GM12878 (cell line): ENCODE results near the gene MSH4. TPM values are rescaled to one million over a fixed set of nuclear protein-coding genes. Genes with fewer than 3 reads are reported as not detected.
"Not testable (repeated sequence)": the region's sequence is repeated elsewhere in the genome, so short reads cannot be mapped to it uniquely, and the experiment has no call there.

Source experiments
- ATAC-seq: fragments of 200-7000 bp; cut with Tn5 transposase; 3 replicates; pipeline ENCODE4 v1.9.1; 2020; ENCODE audit warnings: mild to moderate bottlenecking, moderate library complexity
- BruUV-seq: library from RNA; stranded (reverse); fragments of 400-500 nt; replicated peaks from 2 replicates; lab custom pipeline; 2021; lab: Mats Ljungman, UMichigan
- CTCF ChIA-PET: fragments of 300-600 bp; sonication (Branson Sonifier 250); formaldehyde crosslinking; extraction: SDS; loops from one replicate; lab custom pipeline; 2021; ENCODE audit warnings: inconsistent platforms; lab: Yijun Ruan, JAX
- POLR2A ChIA-PET: fragments of 350-600 bp; formaldehyde crosslinking; extraction: SDS; loops from one replicate; lab custom pipeline; 2021; ENCODE audit warnings: inconsistent platforms; lab: Charles Lee
- RAD21 ChIA-PET: fragments of 300-600 bp; sonication (Branson Sonifier 250); formaldehyde crosslinking; loops from one replicate; lab custom pipeline; 2023; ENCODE audit warnings: antibody characterized with exemption; ENCODE audit not compliant: unreplicated experiment; lab: Charles Lee
- SMC1A ChIA-PET: fragments of 300-600 bp; sonication (Branson Sonifier 250); formaldehyde crosslinking; loops from one replicate; lab custom pipeline; 2023; ENCODE audit not compliant: unreplicated experiment, uncharacterized antibody; lab: Charles Lee
- DNase-seq: peaks from one replicate; pipeline ENCODE4 v3.0.0-alpha.2; 2011; ENCODE audit warnings: low read depth, low spot score
- FAIRE-seq: peaks from 3 replicates; lab custom pipeline; 2011; peaks lifted over from hg19 to GRCh38; lab: Jason Lieb, UNC
- H2AFZ ChIP-seq: 2 replicates; pipeline ENCODE4 v1.6.0; 2011; ENCODE audit warnings: low read depth, low read length, control low read depth; ENCODE audit not compliant: control insufficient read depth
- H3K27ac ChIP-seq: 2 replicates; pipeline ENCODE4 v1.5.1; 2011; ENCODE audit warnings: control low read depth; ENCODE audit not compliant: control insufficient read depth, insufficient read depth
- H3K27me3 ChIP-seq, 2 experiments: replicated peaks in 1 of 2; 2 replicates each; pipeline versions ENCODE4 v1.6.0 to v1.6.1; 2011; ENCODE audit warnings: low read length in 1 of 2; ENCODE audit not compliant: control insufficient read depth in 2 of 2, insufficient read depth in 2 of 2
- H3K36me3 ChIP-seq, 2 experiments: 2 replicates each; pipeline ENCODE4 v1.5.1; 2011; ENCODE audit warnings: low read length in 1 of 2; ENCODE audit not compliant: control insufficient read depth in 2 of 2, insufficient read depth in 2 of 2
- H3K4me1 ChIP-seq: 2 replicates; pipeline ENCODE4 v1.6.1; 2011; ENCODE audit warnings: mild to moderate bottlenecking, low read length, moderate library complexity, mixed read lengths; ENCODE audit not compliant: control insufficient read depth, insufficient read depth
- H3K4me2 ChIP-seq: 2 replicates; pipeline ENCODE4 v1.6.0; 2011; ENCODE audit warnings: control low read depth; ENCODE audit not compliant: control insufficient read depth, insufficient read depth
- H3K4me3 ChIP-seq: fragments of 200-600 bp; sonication (generic); 2 replicates; pipeline ENCODE4 v1.5.1; 2016
- H3K79me2 ChIP-seq: 2 replicates; pipeline ENCODE4 v1.6.0; 2011; ENCODE audit warnings: low read length; ENCODE audit not compliant: control insufficient read depth, insufficient read depth
- H3K9ac ChIP-seq: 2 replicates; pipeline ENCODE4 v1.8.0; 2011; ENCODE audit warnings: low read length, control low read depth, mixed read lengths; ENCODE audit not compliant: control insufficient read depth, insufficient read depth
- H3K9me3 ChIP-seq: replicated peaks from 3 replicates; pipeline ENCODE4 v1.5.1; 2011; ENCODE audit warnings: mild to moderate bottlenecking, low read length; ENCODE audit not compliant: control insufficient read depth, insufficient read depth
- H4K20me1 ChIP-seq: 2 replicates; pipeline ENCODE4 v1.6.0; 2011; ENCODE audit not compliant: control insufficient read depth, insufficient read depth
- BCL11A ChIP-seq: IDR thresholded peaks from 2 replicates; pipeline ENCODE4 v1.6.1; 2011; ENCODE audit warnings: low read depth, low read length
- BHLHE40 ChIP-seq, 2 experiments: fragments of 450-650 bp in 1 of 2; IDR thresholded peaks; 2 replicates each; pipeline ENCODE4 v1.6.1; 2011 to 2017; ENCODE audit warnings: low read depth in 2 of 2, borderline replicate concordance in 1 of 2, improper control_type of control experiment in 1 of 2, low read length in 1 of 2, mild to moderate bottlenecking in 1 of 2
- IKZF2 ChIP-seq, 2 experiments: fragments of 450-650 bp; IDR thresholded peaks; 2 replicates each; pipeline ENCODE4 v1.6.1; 2017; ENCODE audit warnings: mild to moderate bottlenecking in 2 of 2, moderate library complexity in 2 of 2
- NR2F1 ChIP-seq: fragments of 450-650 bp; conservative IDR thresholded peaks from 2 replicates; pipeline ENCODE4 v1.6.1; 2017; ENCODE audit warnings: mild to moderate bottlenecking
- SPI1 ChIP-seq: IDR thresholded peaks from 2 replicates; pipeline ENCODE4 v1.6.1; 2011; ENCODE audit warnings: low read depth, mild to moderate bottlenecking, low read length, moderate library complexity, borderline replicate concordance; ENCODE audit not compliant: insufficient read depth
- WGBS: methylation state at CpG from one replicate; pipeline ENCODE4 v1.1.6; 2016; ENCODE audit warnings: low lambda C conversion rate; ENCODE audit not compliant: insufficient replicate concordance, insufficient coverage; ENCODE audit errors: missing lambda C conversion rate; 5-methylcytosine and 5-hydroxymethylcytosine counted together
- in situ Hi-C: fragments of 300-500 bp; cut with MboI; formaldehyde crosslinking; loops from 9 replicates; pipeline ENCODE4 v1.14.3; 2018; ENCODE audit warnings: mixed read lengths
- intact Hi-C: fragments of 100-400 bp; cut with micrococcal nuclease; formaldehyde crosslinking; loops from one replicate; pipeline ENCODE4 v1.14.2; 2022; ENCODE audit not compliant: unreplicated experiment
- polyA plus RNA-seq, 11 experiments: library from polyadenylated mRNA; depleted of rRNA in 4 of 11; unstranded in 6 of 11; stranded (reverse) in 5 of 11; fragments of >200 nt; fragmentation: Nextera tagmentation in 4 of 11; fragmentation: Illumina TruSeq in 1 of 11; extraction: Ambion mirVana in 4 of 11; extraction: Trizol in 1 of 11; gene quantifications; 1 replicate in 1 of 11; 2 replicates in 10 of 11; pipeline versions ENCODE4 v1.2.1 to v1.2.3, GENCODE V29; 2011 to 2016; ENCODE audit warnings: inconsistent platforms in 2 of 11, missing spikeins in 2 of 11, low read depth in 1 of 11
- total RNA-seq, 4 experiments: library from RNA; depleted of rRNA in 3 of 4; stranded (reverse); fragments of >200 nt in 3 of 4; fragmentation: Illumina TruSeq in 1 of 4; extraction: Trizol in 1 of 4; gene quantifications; 2 replicates each; pipeline versions ENCODE4 v1.2.1 to v1.2.3, GENCODE V29; 2013 to 2021
- TF ChIP-seq, protein P1 (sequence below): fragments of 450-650 bp; conservative IDR thresholded peaks from 2 replicates; pipeline ENCODE4 v1.6.1; 2017; ENCODE audit warnings: mild to moderate bottlenecking, moderate library complexity

The MSH4 gene
- total and polyA plus RNA-seq, 10 of the 15 experiments (the other 5 are each of a cell fraction or from before 2014, with no cell fraction given) = 0.04 to 0.34 (median 0.09) TPM; not detected in 3

DNA sequence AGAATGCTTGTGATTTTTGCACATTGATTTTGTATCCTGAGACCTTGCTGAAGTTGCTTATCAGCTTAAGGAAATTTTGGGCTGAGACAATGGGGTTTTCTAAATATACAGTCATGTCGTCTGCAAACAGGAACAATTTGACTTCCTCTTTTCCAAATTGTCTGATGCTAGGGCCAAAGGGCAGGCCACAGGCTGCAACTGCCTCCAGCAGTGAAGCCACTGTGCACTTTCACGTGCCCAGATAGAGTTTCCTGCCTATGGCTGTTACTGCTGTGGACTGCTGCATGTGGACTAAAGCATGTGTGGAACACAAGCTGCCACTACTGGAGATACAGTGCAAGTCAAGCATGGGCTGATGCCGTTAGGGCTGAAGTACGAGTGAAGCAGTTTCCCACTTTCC, 146.4 kb downstream of the MSH4 start:
- peak; percentile 86 for ATAC-seq
- H4K20me1 ChIP-seq, intact Hi-C loops, H3K36me3 ChIP-seq, H3K9me3 ChIP-seq, H3K79me2 ChIP-seq, H3K9ac ChIP-seq, H3K27me3 ChIP-seq, BruUV-seq, FAIRE-seq, H3K4me2 ChIP-seq, SMC1A ChIA-PET, CTCF ChIA-PET, H3K4me1 ChIP-seq, in situ Hi-C loops, DNase-seq, H3K4me3 ChIP-seq, H3K27ac ChIP-seq, H2AFZ ChIP-seq: not testable (repeated sequence)
- 35% methylated on average over 4 of the region's 4 CpGs for WGBS
- RAD21 ChIA-PET = interaction anchor here (1.5 kb wide), 1 partner anchor 43 kb away, joined by 3 read pairs; no protein-coding TSS in a partner anchor
- POLR2A ChIA-PET = interaction anchor here (1.1 kb wide), 1 partner anchor 39 kb away, joined by 3 read pairs; no protein-coding TSS in a partner anchor
- peak in 1 of 2 experiments; percentile 20; a peak in 1 of 4 replicates for TF ChIP-seq IKZF2 (IDR thresholded peaks at IDR 0.05)
- peak; percentile 84 for TF ChIP-seq NR2F1
- TF ChIP-seq BHLHE40 (IDR thresholded peaks at IDR 0.05; ENCODE audit: borderline replicate concordance in 1 of 2, low read depth in 2 of 2, low read length in 1 of 2) = peak; percentile 17 to 90; a peak in 2 of 4 replicates
- TF ChIP-seq SPI1 = peak; percentile 65

DNA sequence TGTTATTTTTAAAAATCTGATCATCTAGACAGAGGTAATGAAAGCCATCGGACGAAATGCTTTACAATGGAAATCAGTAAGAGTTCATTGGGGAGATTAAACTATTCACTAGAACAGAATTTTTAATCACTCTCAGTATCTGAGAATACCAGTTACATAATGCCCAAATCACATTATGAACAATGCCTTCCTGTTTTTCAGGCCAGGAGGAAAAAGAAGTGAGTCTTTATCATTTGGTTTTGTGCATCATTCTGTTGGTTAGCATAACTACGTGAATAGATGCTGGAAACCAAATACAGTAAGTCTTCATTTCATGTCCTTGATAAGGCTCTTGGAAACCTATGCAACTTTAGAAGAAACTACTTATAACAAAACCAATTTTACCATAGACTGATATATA, 153.5 kb downstream of the MSH4 start:
- Histone ChIP-seq H3K4me2 (no peak overlapping the region), H3K36me3 (no peaks in the 10 kb centered on the region), H3K4me1 (no peaks in the 10 kb centered on the region), H3K4me3 (no peak overlapping the region), H2AFZ (no peak overlapping the region), H4K20me1 (no peaks in the 10 kb centered on the region), H3K27ac (no peak overlapping the region), H3K9ac (no peak overlapping the region), H3K79me2 (no peaks in the 10 kb centered on the region), H3K27me3 (no peaks in the 10 kb centered on the region), H3K9me3 (no peaks in the 10 kb centered on the region)
- ATAC-seq (no peak), DNase-seq (no peak), FAIRE-seq (no peak)
- WGBS = 60% methylated on average over 3 of the region's 3 CpGs
- RAD21 ChIA-PET = no interaction called here
- TF ChIP-seq, protein P1, sequence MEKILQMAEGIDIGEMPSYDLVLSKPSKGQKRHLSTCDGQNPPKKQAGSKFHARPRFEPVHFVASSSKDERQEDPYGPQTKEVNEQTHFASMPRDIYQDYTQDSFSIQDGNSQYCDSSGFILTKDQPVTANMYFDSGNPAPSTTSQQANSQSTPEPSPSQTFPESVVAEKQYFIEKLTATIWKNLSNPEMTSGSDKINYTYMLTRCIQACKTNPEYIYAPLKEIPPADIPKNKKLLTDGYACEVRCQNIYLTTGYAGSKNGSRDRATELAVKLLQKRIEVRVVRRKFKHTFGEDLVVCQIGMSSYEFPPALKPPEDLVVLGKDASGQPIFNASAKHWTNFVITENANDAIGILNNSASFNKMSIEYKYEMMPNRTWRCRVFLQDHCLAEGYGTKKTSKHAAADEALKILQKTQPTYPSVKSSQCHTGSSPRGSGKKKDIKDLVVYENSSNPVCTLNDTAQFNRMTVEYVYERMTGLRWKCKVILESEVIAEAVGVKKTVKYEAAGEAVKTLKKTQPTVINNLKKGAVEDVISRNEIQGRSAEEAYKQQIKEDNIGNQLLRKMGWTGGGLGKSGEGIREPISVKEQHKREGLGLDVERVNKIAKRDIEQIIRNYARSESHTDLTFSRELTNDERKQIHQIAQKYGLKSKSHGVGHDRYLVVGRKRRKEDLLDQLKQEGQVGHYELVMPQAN = no peak
- TF ChIP-seq BCL11A = no peak
- CTCF ChIA-PET = interaction anchor here (0.5 kb wide), 1 partner anchor 1504 kb away, joined by 6 read pairs; no protein-coding TSS in a partner anchor
- in situ Hi-C loops = no loop called here
- no TSS peak for BruUV-seq
- POLR2A ChIA-PET = interaction anchor here (0.6 to 1.0 kb wide), 3 partner anchors 13 to 1185 kb away, joined by 3 to 4 read pairs (median 3); no protein-coding TSS in a partner anchor
- intact Hi-C loops = no loop called here
- SMC1A ChIA-PET = interaction anchor here (1.0 to 1.4 kb wide), 2 partner anchors 15 to 32 kb away, joined by 3 to 6 read pairs; no protein-coding TSS in a partner anchor
